SK-N-MC (cell line): ENCODE results near the gene FGF1.

Source experiments
- EZH2 ChIP-seq: fragments of 200-600 bp; sonication (generic); IDR thresholded peaks from one replicate; pipeline ENCODE4 v1.6.1; 2017; ENCODE audit warnings: antibody characterized with exemption
- POLR2AphosphoS5 ChIP-seq: IDR thresholded peaks from 2 replicates; pipeline ENCODE4 v1.6.1; 2012; ENCODE audit warnings: mild to moderate bottlenecking, low read depth, low read length, borderline replicate concordance

DNA sequence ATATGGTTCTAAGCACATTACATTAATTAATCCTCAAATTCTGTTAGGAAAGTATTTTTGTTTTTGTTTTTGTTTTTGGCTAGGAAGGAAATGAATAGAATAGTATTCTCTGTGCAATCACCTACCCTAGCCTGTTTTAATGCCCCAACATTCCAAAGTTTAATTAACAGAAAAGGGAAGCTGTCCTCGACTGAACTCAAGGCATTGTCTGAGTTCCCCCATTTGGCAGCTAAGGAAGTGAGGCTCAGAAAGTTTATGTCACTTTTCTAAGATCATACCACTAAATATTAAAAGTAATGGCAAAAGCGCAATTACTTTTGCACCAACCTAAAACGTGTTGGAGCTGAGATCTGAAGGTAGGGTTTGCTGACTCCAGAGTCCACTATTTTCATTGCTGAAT is 59.8 kb downstream of the FGF1 start:
- no peak for TF ChIP-seq EZH2
- no peak for TF ChIP-seq POLR2AphosphoS5
